T-helper 2 cell treated with Interferon-gamma antibody and Interleukin-4, amounts not matched to agents 100 ng/mL and 5 ng/mL, for 36 hours (primary cell): ENCODE data around the gene ZNF468. TPM values are rescaled to one million over a fixed set of nuclear protein-coding genes. Genes with fewer than 3 reads are reported as not detected.
"Not testable (repeated sequence)": the region's sequence is repeated elsewhere in the genome, so short reads cannot be mapped to it uniquely, and the experiment has no call there.

Experiments used
- intact Hi-C: fragments of 100-400 bp; cut with micrococcal nuclease; formaldehyde crosslinking; loops from one replicate; pipeline ENCODE4 v1.15.1; 2023
- total RNA-seq: library from RNA; stranded (reverse); gene quantifications from 2 replicates; pipeline ENCODE4 v1.2.3, GENCODE V29; 2022

ZNF468 gene
- total RNA-seq, 1 donor from 2014 or later = 16.5 TPM

DNA sequence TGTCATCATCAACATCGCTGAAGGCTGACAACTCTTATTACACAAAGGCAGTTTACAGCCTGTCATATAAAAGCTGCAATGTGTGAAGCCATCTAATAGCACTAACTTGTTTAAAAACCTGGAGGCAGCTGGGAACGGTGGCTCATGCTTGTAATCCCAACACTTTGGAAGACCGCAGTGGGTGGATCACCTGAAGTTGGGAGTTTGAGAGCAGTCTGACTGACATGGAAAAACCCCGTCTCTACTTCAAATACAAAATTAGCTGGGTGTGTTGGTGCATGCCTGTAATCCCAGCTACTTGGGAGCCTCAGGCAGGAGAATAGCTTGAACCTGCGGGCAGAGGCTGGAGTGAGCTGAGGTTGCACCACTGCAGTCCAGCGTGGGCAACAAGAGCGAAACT is 27.6 kb downstream of the ZNF468 start:
- intact Hi-C loops = not testable (repeated sequence)

DNA sequence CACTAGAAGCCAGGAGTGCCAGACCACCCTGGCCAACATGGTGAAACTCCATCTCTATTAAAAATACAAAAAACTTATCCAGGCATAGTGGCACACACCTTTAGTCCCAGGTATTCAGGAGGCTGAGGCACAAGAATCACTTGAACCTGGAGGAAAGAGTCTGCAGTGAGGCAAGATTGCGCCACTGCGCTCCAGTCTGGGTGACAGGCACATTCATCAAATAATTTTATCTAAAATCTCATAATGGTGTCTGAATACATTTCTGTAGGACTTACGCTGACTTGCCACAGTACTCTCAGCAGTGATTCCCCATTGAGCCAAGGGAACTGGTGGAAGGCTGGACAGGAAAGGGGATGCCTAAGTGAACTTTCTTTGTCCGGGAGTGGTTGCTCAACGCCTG is 31.7 kb downstream of the ZNF468 start:
- intact Hi-C loops = no loop called here

DNA sequence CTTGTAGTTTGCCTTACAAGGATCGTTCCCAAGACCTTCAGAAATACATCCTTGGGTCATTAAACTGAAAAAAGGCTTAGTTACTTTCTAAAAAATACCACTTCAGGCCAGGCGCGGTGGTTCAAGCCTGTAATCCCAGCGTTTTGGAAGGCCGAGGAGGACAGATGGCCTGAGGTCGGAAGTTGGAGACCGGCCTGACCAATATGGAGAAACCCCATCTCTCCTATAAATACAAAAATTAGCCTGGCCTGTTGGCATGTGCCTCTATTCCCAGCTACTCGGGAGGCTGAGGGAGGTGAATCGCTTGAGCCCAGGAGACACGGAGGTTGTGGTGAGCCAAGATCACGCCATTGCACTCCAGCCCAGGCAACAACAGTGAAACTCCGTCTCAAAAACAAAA is 33.7 kb downstream of the ZNF468 start:
- intact Hi-C loops = no loop called here

DNA sequence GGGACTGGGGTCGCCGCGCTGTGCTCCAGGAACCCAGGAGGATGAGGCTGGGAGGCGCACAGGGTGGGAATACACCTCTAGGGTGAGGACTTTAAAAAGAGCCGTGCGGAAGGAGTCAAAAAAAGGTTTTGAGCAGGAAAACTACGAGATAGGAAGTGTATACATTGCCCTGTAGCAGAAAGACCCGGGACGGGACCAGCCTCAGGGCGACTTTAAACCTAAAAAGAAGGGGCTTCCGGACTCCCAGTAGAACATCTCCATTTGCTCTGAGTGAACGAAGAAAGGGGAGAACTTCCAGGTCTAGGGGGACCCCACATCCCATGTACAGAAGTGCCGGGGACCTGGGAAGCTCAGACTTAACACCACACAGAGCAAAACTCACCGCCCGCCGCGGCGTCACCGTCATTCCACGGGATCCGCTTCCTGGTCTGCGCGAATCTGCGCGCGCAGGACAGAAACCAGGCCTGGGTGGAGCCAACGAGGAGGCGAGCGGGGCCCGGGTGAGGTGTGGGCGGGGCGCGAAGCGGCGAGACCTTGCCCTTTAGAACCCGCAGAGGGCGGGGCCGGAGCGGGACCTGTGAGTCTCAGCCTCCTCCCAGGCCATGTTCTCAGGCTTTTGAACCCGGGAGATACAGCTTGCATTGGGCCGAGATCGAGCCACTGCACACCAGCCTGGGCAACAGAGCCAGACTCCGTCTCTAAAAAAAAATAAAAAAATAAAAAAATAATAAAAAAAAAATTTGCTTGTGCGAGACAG is 36.0 kb downstream of the ZNF468 start, which contains the start of gene ZNF28:
Gene ZNF28, minus strand, starts transcription at position 430 of the 757 bp plus-strand sequence. CDS start 3,675 bp downstream, outside the sequence.
- intact Hi-C loops = not testable (repeated sequence)

DNA sequence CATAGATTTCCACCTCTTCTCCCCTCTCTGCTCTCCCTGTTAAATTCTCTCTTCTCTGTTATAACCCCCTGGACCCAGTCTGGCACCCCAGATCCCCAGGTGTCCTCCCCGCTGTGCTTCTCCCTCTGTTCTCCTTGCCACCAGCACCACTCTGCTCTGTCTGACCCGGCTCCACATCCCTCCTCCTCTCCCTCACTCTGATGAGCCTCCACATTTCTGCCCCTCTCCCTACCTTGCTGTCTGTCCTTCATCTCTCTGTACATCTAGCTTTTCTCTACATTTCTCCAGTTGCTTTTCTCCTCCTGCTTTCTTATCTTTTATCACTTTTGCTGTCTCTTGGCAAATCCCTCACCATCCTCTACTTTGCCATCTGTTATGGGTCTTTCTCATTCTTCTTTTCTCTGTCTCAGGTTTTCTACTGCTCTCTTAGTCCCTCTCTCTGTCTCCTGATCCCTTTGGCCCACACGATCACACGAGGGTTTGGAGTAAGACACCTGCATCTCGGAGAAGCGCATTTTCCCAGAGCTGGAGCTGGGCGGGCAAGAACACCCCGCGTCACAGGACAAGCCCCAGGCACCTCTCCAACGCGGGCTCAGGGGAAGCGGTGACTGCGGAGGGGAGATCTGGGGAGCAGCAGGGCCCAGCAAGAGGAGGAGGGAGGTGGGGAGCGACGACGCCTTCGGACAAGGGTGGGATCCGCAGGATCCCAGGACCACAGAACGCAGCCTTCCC is 36.8 kb downstream of the ZNF468 start:
- intact Hi-C loops = not testable (repeated sequence)

DNA sequence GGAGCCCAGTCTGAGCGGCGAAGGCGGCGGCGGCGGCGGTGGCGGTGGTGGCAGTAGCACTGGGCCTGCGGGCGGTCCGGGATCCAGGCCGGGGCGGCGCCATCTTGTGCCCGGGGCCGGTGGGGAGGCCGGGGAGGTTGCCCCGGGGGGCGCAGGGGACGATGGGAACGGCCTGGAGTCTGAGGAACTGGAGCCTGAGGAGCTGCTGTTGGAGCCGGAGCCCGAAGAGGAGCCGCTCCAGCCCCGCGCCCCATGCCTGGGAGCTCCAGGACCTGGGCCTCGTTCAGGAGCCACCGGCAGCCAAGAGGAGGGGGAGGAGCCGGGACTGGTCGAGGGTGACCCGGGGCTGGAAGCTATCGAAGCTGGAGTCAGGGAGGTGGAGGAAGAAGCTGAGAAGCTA is 47.6 kb downstream of the ZNF468 start:
- intact Hi-C loops = no loop called here

DNA sequence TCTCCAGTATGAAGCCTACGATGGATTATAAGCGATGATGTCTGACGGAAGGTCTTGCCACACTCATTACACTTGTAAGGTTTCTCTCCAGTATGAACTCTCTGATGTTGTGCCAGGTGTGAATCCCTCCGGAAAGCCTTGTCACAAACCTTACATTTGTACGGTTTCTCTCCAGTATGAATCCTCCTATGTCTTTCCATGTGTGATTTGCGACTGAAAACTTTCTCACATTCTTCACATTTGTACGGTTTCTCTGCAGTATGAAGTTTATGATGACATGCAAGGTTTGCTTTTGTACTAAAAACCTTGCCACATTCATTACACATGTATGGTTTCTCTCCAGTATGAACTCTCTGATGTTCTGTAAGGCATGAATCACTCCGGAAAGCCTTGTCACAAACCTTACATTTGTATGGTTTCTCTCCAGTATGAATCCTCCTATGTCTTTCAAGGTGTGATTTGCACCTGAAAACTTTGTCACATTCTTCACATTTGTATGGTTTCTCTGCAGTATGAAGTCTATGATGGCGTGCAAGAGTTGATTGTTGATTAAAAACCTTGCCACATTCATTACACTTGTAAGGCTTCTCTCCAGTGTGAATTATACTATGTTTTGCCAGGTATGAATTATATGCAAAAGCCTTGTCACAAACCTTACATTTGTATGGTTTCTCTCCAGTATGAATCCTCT is 57.3 kb downstream of the ZNF468 start:
- intact Hi-C loops = not testable (repeated sequence)

DNA sequence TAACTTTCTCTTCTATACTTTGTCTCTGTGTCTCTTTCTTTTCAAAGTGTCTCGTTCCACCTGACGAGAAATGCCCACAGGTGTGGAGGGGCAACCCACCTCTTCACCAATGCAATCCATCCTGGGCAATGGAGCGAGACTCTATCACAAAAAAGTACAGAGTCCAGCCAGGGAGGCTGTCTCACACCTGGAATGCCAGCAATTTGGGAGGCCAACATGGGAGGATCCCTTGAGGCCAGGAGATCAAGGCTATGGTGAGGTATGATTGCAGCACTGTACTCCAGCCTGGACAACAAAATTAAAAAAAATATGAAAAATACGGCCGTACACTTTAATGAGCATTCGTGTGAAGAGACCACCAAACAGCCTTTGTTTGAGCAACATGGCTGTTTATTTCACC is 68.0 kb downstream of the ZNF468 start:
- intact Hi-C loops = loop anchor here (5.0 kb wide), 3 partner anchors 52 to 262 kb away; partner anchors contain the start of genes ZNF611, ZNF808 and ZNF816

Other genes starting within 250 kb of the ZNF468 start
- 37.7 and 43.1 TPM in 2 replicates for gene ZNF83, start 219.3 kb downstream of the ZNF468 start, total RNA-seq
- gene ZNF611, start 122.6 kb downstream of the ZNF468 start, total RNA-seq = 29.3 and 29.6 TPM in 2 replicates
- 12.0 and 13.1 TPM in 2 replicates for gene ZNF600, start 70.8 kb downstream of the ZNF468 start, total RNA-seq
- 20.8 and 22.3 TPM in 2 replicates for gene ZNF28, start 36.0 kb downstream of the ZNF468 start, total RNA-seq
- 8.9 and 11.4 TPM in 2 replicates for gene ZNF320, start 40.0 kb upstream of the ZNF468 start, total RNA-seq
- gene ZNF888, start 65.8 kb upstream of the ZNF468 start, total RNA-seq = 7.0 and 8.4 TPM in 2 replicates
- 11.6 and 13.0 TPM in 2 replicates for gene ZNF816, start 105.3 kb upstream of the ZNF468 start, total RNA-seq
- gene ERVV-1, start 156.3 kb upstream of the ZNF468 start, total RNA-seq = not detected in 2 replicates
- gene ERVV-2, start 187.1 kb upstream of the ZNF468 start, total RNA-seq = not detected in 2 replicates
- gene ZNF160, start 245.8 kb upstream of the ZNF468 start, total RNA-seq = 27.8 and 31.0 TPM in 2 replicates